SK-N-SH treated with all-trans-retinoic acid at 6 μM for 48 hours (cell line): ENCODE measurements around the gene FER1L5.

ENCODE experiments used
- ATAC-seq: fragments of 200-7000 bp; cut with Tn5 transposase; 3 replicates; pipeline ENCODE4 v1.9.1; 2020; ENCODE audit warnings: mild to moderate bottlenecking, moderate library complexity
- ARNTL ChIP-seq: fragments of 450-650 bp; formaldehyde crosslinking; IDR thresholded peaks from 2 replicates; pipeline ENCODE4 v1.5.0; 2020; ENCODE audit warnings: low read depth, mild to moderate bottlenecking, moderate library complexity, borderline replicate concordance
- BACH2 ChIP-seq: fragments of 250-450 bp; sonication (Bioruptor Pico); IDR thresholded peaks from 2 replicates; pipeline ENCODE4 v1.9.0; 2021; ENCODE audit warnings: mild to moderate bottlenecking, borderline replicate concordance
- CSDC2 ChIP-seq: fragments of 250-450 bp; sonication (Bioruptor Pico); IDR thresholded peaks from 2 replicates; pipeline ENCODE4 v1.5.0; 2020; ENCODE audit warnings: mild to moderate bottlenecking, moderate library complexity
- ESRRG ChIP-seq: fragments of 250-450 bp; sonication (Bioruptor Pico); IDR thresholded peaks from 2 replicates; pipeline ENCODE4 v1.6.1; 2021; ENCODE audit warnings: mild to moderate bottlenecking
- GLIS3 ChIP-seq: fragments of 250-450 bp; sonication (Bioruptor Pico); IDR thresholded peaks from 2 replicates; pipeline ENCODE4 v1.5.0; 2020; ENCODE audit warnings: mild to moderate bottlenecking, moderate library complexity
- ISL1 ChIP-seq: fragments of 250-450 bp; sonication (Bioruptor Pico); IDR thresholded peaks from 2 replicates; pipeline ENCODE4 v2.1.2; 2022; ENCODE audit warnings: mild to moderate bottlenecking, moderate library complexity
- OSR1 ChIP-seq: fragments of 250-450 bp; sonication (Bioruptor Pico); IDR thresholded peaks from 2 replicates; pipeline ENCODE4 v1.8.0; 2022; ENCODE audit warnings: moderate library complexity, mild to moderate bottlenecking, inconsistent platforms
- PPARA ChIP-seq: fragments of 250-450 bp; sonication (Bioruptor Pico); IDR thresholded peaks from 2 replicates; pipeline ENCODE4 v1.5.0; 2020; ENCODE audit warnings: mild to moderate bottlenecking, borderline replicate concordance
- RARB ChIP-seq: fragments of 250-450 bp; sonication (Bioruptor Pico); IDR thresholded peaks from 2 replicates; pipeline ENCODE4 v1.8.0; 2021; ENCODE audit warnings: mild to moderate bottlenecking, moderate library complexity
- SNAI2 ChIP-seq: fragments of 250-450 bp; sonication (Bioruptor Pico); IDR thresholded peaks from 2 replicates; pipeline ENCODE4 v1.5.0; 2020; ENCODE audit warnings: mild to moderate bottlenecking, moderate library complexity
- TCF4 ChIP-seq: fragments of 250-450 bp; sonication (Bioruptor Pico); IDR thresholded peaks from 2 replicates; pipeline ENCODE4 v1.8.0; 2021; ENCODE audit warnings: mild to moderate bottlenecking, moderate library complexity, borderline replicate concordance
- TOX ChIP-seq: fragments of 250-450 bp; sonication (Bioruptor Pico); IDR thresholded peaks from 2 replicates; pipeline ENCODE4 v1.8.0; 2021; ENCODE audit warnings: mild to moderate bottlenecking, moderate library complexity, borderline replicate concordance
- ZC3H10 ChIP-seq: fragments of 250-450 bp; sonication (Bioruptor Pico); IDR thresholded peaks from 2 replicates; pipeline ENCODE4 v1.5.1; 2021; ENCODE audit warnings: mild to moderate bottlenecking, moderate library complexity
- ZFP3 ChIP-seq: fragments of 250-450 bp; sonication (Bioruptor Pico); IDR thresholded peaks from 2 replicates; pipeline ENCODE4 v1.5.0; 2020; ENCODE audit warnings: mild to moderate bottlenecking, moderate library complexity
- ZFP30 ChIP-seq: fragments of 450-650 bp; formaldehyde crosslinking; IDR thresholded peaks from 2 replicates; pipeline ENCODE4 v1.5.0; 2022; ENCODE audit warnings: mild to moderate bottlenecking, moderate library complexity
- ZNF565 ChIP-seq: fragments of 450-650 bp; formaldehyde crosslinking; conservative IDR thresholded peaks from 2 replicates; pipeline ENCODE4 v1.5.0; 2020; ENCODE audit warnings: low read depth, mild to moderate bottlenecking, moderate library complexity
- ZNF70 ChIP-seq: fragments of 450-650 bp; formaldehyde crosslinking; IDR thresholded peaks from 2 replicates; pipeline ENCODE4 v1.5.0; 2020; ENCODE audit warnings: mild to moderate bottlenecking, moderate library complexity
- ZNF8 ChIP-seq: fragments of 450-650 bp; formaldehyde crosslinking; IDR thresholded peaks from 2 replicates; pipeline ENCODE4 v1.5.0; 2020; ENCODE audit warnings: mild to moderate bottlenecking, moderate library complexity
- TF ChIP-seq, protein P1 (sequence below): fragments of 250-450 bp; sonication (Bioruptor Pico); IDR thresholded peaks from 2 replicates; pipeline ENCODE4 v1.5.1; 2021; ENCODE audit warnings: mild to moderate bottlenecking, moderate library complexity
- TF ChIP-seq, protein P2 (sequence below): fragments of 250-450 bp; sonication (Bioruptor Pico); IDR thresholded peaks from 2 replicates; pipeline ENCODE4 v1.5.0; 2020; ENCODE audit warnings: mild to moderate bottlenecking, moderate library complexity
- TF ChIP-seq, protein P3 (sequence below): fragments of 250-450 bp; sonication (Bioruptor Pico); IDR thresholded peaks from 2 replicates; pipeline ENCODE4 v1.5.1; 2020; ENCODE audit warnings: low read depth, mild to moderate bottlenecking, moderate library complexity
- TF ChIP-seq, protein P4 (sequence below): fragments of 250-450 bp; sonication (Bioruptor Pico); IDR thresholded peaks from 2 replicates; pipeline ENCODE4 v1.8.0; 2020; ENCODE audit warnings: mild to moderate bottlenecking, moderate library complexity, borderline replicate concordance
- TF ChIP-seq, protein P5 (sequence below): fragments of 250-450 bp; sonication (Bioruptor Pico); IDR thresholded peaks from 2 replicates; pipeline ENCODE4 v1.8.0; 2021; ENCODE audit warnings: low read depth, mild to moderate bottlenecking, moderate library complexity, borderline replicate concordance

Gene FER1L5

DNA sequence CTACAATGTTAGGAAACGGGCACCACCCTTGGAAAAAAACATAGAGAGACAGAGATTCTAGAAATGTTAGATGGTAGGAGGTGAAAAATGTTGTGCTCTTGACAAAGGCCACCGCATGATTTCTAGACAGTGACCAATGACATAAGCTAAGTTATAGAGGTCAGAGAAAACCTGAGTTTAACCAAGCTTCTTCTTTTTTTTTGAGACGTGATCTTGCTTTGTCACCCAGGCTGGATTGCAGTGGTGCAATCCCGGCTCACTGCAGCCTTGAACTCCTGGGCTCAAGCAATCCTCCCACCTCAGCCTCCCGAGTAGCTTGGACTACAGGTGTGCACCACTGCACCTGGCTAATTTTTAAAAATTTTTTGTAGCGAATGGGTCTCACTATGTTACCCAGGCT is 13.0 kb downstream of the FER1L5 start:
- TF ChIP-seq ARNTL (CRISPR knock-in tag) (no peak), BACH2 (CRISPR knock-in tag) (no peak), ZNF565 (CRISPR knock-in tag) (no peak), OSR1 (CRISPR knock-in tag) (no peak), ZFP3 (CRISPR knock-in tag) (no peak), TOX (CRISPR knock-in tag) (no peak), ZC3H10 (CRISPR knock-in tag) (no peak), ISL1 (no peak), GLIS3 (CRISPR knock-in tag) (no peak), ZNF8 (CRISPR knock-in tag) (no peak), PPARA (CRISPR knock-in tag) (no peak), SNAI2 (no peak), RARB (CRISPR knock-in tag) (no peak), TCF4 (no peak)
- TF ChIP-seq, protein P1, sequence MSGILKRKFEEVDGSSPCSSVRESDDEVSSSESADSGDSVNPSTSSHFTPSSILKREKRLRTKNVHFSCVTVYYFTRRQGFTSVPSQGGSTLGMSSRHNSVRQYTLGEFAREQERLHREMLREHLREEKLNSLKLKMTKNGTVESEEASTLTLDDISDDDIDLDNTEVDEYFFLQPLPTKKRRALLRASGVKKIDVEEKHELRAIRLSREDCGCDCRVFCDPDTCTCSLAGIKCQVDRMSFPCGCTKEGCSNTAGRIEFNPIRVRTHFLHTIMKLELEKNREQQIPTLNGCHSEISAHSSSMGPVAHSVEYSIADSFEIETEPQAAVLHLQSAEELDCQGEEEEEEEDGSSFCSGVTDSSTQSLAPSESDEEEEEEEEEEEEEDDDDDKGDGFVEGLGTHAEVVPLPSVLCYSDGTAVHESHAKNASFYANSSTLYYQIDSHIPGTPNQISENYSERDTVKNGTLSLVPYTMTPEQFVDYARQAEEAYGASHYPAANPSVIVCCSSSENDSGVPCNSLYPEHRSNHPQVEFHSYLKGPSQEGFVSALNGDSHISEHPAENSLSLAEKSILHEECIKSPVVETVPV (CRISPR knock-in tag) = no peak
- TF ChIP-seq, protein P2, sequence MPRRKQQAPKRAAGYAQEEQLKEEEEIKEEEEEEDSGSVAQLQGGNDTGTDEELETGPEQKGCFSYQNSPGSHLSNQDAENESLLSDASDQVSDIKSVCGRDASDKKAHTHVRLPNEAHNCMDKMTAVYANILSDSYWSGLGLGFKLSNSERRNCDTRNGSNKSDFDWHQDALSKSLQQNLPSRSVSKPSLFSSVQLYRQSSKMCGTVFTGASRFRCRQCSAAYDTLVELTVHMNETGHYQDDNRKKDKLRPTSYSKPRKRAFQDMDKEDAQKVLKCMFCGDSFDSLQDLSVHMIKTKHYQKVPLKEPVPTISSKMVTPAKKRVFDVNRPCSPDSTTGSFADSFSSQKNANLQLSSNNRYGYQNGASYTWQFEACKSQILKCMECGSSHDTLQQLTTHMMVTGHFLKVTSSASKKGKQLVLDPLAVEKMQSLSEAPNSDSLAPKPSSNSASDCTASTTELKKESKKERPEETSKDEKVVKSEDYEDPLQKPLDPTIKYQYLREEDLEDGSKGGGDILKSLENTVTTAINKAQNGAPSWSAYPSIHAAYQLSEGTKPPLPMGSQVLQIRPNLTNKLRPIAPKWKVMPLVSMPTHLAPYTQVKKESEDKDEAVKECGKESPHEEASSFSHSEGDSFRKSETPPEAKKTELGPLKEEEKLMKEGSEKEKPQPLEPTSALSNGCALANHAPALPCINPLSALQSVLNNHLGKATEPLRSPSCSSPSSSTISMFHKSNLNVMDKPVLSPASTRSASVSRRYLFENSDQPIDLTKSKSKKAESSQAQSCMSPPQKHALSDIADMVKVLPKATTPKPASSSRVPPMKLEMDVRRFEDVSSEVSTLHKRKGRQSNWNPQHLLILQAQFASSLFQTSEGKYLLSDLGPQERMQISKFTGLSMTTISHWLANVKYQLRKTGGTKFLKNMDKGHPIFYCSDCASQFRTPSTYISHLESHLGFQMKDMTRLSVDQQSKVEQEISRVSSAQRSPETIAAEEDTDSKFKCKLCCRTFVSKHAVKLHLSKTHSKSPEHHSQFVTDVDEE = no peak
- TF ChIP-seq, protein P3, sequence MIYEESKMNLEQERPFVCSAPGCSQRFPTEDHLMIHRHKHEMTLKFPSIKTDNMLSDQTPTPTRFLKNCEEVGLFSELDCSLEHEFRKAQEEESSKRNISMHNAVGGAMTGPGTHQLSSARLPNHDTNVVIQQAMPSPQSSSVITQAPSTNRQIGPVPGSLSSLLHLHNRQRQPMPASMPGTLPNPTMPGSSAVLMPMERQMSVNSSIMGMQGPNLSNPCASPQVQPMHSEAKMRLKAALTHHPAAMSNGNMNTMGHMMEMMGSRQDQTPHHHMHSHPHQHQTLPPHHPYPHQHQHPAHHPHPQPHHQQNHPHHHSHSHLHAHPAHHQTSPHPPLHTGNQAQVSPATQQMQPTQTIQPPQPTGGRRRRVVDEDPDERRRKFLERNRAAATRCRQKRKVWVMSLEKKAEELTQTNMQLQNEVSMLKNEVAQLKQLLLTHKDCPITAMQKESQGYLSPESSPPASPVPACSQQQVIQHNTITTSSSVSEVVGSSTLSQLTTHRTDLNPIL (CRISPR knock-in tag) = no peak
- ATAC-seq = no peak

DNA sequence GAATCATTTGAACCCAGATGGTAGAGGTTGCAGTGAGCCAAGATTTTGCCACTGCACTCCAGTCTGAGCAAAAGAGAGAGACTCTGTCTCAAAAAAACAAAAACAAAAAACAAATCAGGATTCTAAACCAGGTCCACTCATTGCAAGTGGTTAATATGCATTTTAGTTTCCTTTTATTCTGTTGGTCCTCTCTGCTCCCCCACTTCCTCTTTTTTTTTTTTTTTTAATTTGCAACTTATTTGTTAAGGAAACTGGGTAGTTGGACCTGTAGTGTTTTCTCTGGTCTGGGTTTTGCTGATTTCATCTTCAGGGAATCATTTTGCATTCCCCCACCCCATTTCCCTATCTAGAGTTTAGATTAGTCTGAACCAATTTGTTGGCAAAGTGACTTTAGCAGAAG is 14.0 kb downstream of the FER1L5 start:
- no peak for TF ChIP-seq ZC3H10 (CRISPR knock-in tag)
- TF ChIP-seq, protein P3 (CRISPR knock-in tag) = no peak
- TF ChIP-seq, protein P4, sequence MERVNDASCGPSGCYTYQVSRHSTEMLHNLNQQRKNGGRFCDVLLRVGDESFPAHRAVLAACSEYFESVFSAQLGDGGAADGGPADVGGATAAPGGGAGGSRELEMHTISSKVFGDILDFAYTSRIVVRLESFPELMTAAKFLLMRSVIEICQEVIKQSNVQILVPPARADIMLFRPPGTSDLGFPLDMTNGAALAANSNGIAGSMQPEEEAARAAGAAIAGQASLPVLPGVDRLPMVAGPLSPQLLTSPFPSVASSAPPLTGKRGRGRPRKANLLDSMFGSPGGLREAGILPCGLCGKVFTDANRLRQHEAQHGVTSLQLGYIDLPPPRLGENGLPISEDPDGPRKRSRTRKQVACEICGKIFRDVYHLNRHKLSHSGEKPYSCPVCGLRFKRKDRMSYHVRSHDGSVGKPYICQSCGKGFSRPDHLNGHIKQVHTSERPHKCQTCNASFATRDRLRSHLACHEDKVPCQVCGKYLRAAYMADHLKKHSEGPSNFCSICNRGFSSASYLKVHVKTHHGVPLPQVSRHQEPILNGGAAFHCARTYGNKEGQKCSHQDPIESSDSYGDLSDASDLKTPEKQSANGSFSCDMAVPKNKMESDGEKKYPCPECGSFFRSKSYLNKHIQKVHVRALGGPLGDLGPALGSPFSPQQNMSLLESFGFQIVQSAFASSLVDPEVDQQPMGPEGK (CRISPR knock-in tag) = no peak
- TF ChIP-seq ISL1 = no peak
- no peak for TF ChIP-seq RARB (CRISPR knock-in tag)
- no peak for TF ChIP-seq TCF4
- TF ChIP-seq, protein P5, sequence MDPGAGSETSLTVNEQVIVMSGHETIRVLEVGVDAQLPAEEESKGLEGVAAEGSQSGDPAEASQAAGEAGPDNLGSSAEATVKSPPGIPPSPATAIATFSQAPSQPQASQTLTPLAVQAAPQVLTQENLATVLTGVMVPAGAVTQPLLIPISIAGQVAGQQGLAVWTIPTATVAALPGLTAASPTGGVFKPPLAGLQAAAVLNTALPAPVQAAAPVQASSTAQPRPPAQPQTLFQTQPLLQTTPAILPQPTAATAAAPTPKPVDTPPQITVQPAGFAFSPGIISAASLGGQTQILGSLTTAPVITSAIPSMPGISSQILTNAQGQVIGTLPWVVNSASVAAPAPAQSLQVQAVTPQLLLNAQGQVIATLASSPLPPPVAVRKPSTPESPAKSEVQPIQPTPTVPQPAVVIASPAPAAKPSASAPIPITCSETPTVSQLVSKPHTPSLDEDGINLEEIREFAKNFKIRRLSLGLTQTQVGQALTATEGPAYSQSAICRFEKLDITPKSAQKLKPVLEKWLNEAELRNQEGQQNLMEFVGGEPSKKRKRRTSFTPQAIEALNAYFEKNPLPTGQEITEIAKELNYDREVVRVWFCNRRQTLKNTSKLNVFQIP (CRISPR knock-in tag) = no peak
- TF ChIP-seq ZNF70 = no peak
- TF ChIP-seq BACH2 (CRISPR knock-in tag) = no peak
- no peak for TF ChIP-seq ZFP3 (CRISPR knock-in tag)
- TF ChIP-seq GLIS3 (CRISPR knock-in tag) = no peak
- no peak for TF ChIP-seq SNAI2
- TF ChIP-seq CSDC2 (CRISPR knock-in tag) = no peak
- TF ChIP-seq ARNTL (CRISPR knock-in tag) = no peak
- TF ChIP-seq ZFP30 = no peak
- TF ChIP-seq TOX (CRISPR knock-in tag) = no peak
- no peak for TF ChIP-seq OSR1 (CRISPR knock-in tag)
- TF ChIP-seq, protein P1 (CRISPR knock-in tag) = no peak
- TF ChIP-seq, protein P2 = no peak
- TF ChIP-seq ESRRG (CRISPR knock-in tag) = no peak
- ATAC-seq = no peak
